HepG2 (cell line): ENCODE results near the gene TIAM1. TPM values are rescaled to one million over a fixed set of nuclear protein-coding genes. Genes with fewer than 3 reads are reported as not detected.

Experiments
- ATAC-seq: fragments of 200-7000 bp; cut with Tn5 transposase; 3 replicates; pipeline ENCODE4 v1.9.1; 2020; ENCODE audit warnings: mild to moderate bottlenecking, moderate library complexity
- BruUV-seq: library from RNA; stranded (reverse); fragments of 400-500 nt; replicated peaks from 2 replicates; lab custom pipeline; 2021; lab: Mats Ljungman, UMichigan
- CTCF ChIA-PET: fragments of 300-600 bp; formaldehyde crosslinking; extraction: SDS; loops from one replicate; lab custom pipeline; 2021; ENCODE audit warnings: low total read pairs, inconsistent platforms, low intra/inter-chr PET ratio; lab: Yijun Ruan, JAX
- POLR2A ChIA-PET: fragments of 350-600 bp; sonication (Branson Sonifier 250); formaldehyde crosslinking; loops from one replicate; lab custom pipeline; 2020; ENCODE audit warnings: antibody characterized with exemption, inconsistent platforms; lab: Yijun Ruan, JAX
- DNase-seq: peaks from one replicate; pipeline ENCODE4 v3.0.0-alpha.2; 2015; ENCODE audit warnings: low spot score
- FAIRE-seq: peaks from 3 replicates; lab custom pipeline; 2011; peaks lifted over from hg19 to GRCh38; lab: Jason Lieb, UNC
- H2AFZ ChIP-seq: one replicate; pipeline ENCODE4 v1.6.1; 2011; ENCODE audit warnings: low read length, inconsistent platforms
- H3K27ac ChIP-seq: fragments of 300-600 bp; 3 replicates; pipeline ENCODE4 v1.8.0; 2011; ENCODE audit warnings: mixed run types, mild to moderate bottlenecking, mixed read lengths, low read length, inconsistent platforms; ENCODE audit not compliant: insufficient read depth; ENCODE audit errors: extremely low read length
- H3K27me3 ChIP-seq, 2 experiments: fragments of 200-600 bp in 1 of 2; 2 replicates in 1 of 2; 3 replicates in 1 of 2; pipeline versions ENCODE4 v1.6.0 to v1.8.0; 2011; ENCODE audit warnings: low read length in 2 of 2, mild to moderate bottlenecking in 2 of 2, moderate library complexity in 2 of 2, inconsistent platforms in 1 of 2; ENCODE audit not compliant: insufficient read depth in 2 of 2, control insufficient read depth in 1 of 2
- H3K36me3 ChIP-seq, 2 experiments: fragments of 200-600 bp in 1 of 2; replicated peaks in 1 of 2; 2 replicates in 1 of 2; 3 replicates in 1 of 2; pipeline versions ENCODE4 v1.5.1 to v1.8.0; 2011; ENCODE audit warnings: low read length in 2 of 2, inconsistent platforms in 1 of 2; ENCODE audit not compliant: insufficient read depth in 2 of 2, control insufficient read depth in 1 of 2
- H3K4me1 ChIP-seq: 2 replicates; pipeline ENCODE4 v1.5.1; 2012; ENCODE audit warnings: low read length, inconsistent platforms; ENCODE audit not compliant: insufficient read depth
- H3K4me2 ChIP-seq: 2 replicates; pipeline ENCODE4 v1.6.0; 2011; ENCODE audit warnings: low read depth, low read length, inconsistent platforms
- H3K4me3 ChIP-seq, 3 experiments: fragments of 200-600 bp in 1 of 3; sonication (generic), shearing (Covaris generic) in 1 of 3; replicated peaks in 1 of 3; 2 replicates each; pipeline ENCODE4 v1.5.1; 2011 to 2016; ENCODE audit warnings: low read length in 3 of 3, inconsistent platforms in 2 of 3, low read depth in 2 of 3, mild to moderate bottlenecking in 2 of 3, control low read depth in 1 of 3, mixed read lengths in 1 of 3; ENCODE audit not compliant: insufficient read depth in 1 of 3
- H3K79me2 ChIP-seq: one replicate; pipeline ENCODE4 v1.6.1; 2011; ENCODE audit warnings: low read length, inconsistent platforms; ENCODE audit not compliant: insufficient read depth
- H3K9ac ChIP-seq: 2 replicates; pipeline ENCODE4 v1.6.0; 2011; ENCODE audit warnings: mild to moderate bottlenecking, low read depth, low read length, inconsistent platforms; ENCODE audit not compliant: insufficient read depth
- H3K9me3 ChIP-seq: 2 replicates; pipeline ENCODE4 v1.5.1; 2012; ENCODE audit warnings: mild to moderate bottlenecking, low read length
- H4K20me1 ChIP-seq: 2 replicates; pipeline ENCODE4 v1.6.0; 2011; ENCODE audit warnings: inconsistent platforms, mild to moderate bottlenecking, low read length, moderate library complexity; ENCODE audit not compliant: insufficient read depth
- DRAP1 ChIP-seq: IDR thresholded peaks from 2 replicates; pipeline ENCODE4 v1.6.1; 2016; ENCODE audit warnings: missing genetic modification reagents, missing compliant biosample characterization
- GMEB2 ChIP-seq: IDR thresholded peaks from 2 replicates; pipeline ENCODE4 v1.6.1; 2016; ENCODE audit warnings: missing biosample characterization, missing genetic modification reagents, low read depth
- IKZF5 ChIP-seq: IDR thresholded peaks from 2 replicates; pipeline ENCODE4 v1.6.1; 2018; ENCODE audit warnings: missing genetic modification reagents, mild to moderate bottlenecking, missing compliant biosample characterization
- MEIS2 ChIP-seq: sonication (generic); formaldehyde crosslinking; IDR thresholded peaks from 2 replicates; pipeline ENCODE4 v1.9.0; 2021; ENCODE audit warnings: mild to moderate bottlenecking, missing genetic modification reagents
- MTF2 ChIP-seq: sonication (generic); formaldehyde crosslinking; IDR thresholded peaks from 2 replicates; pipeline ENCODE4 v1.5.0; 2020; ENCODE audit warnings: missing genetic modification reagents, borderline replicate concordance
- PLRG1 ChIP-seq: fragments of 450-650 bp; conservative IDR thresholded peaks from 2 replicates; pipeline ENCODE4 v1.6.1; 2016
- RBFOX2 ChIP-seq: fragments of 200-400 bp; formaldehyde crosslinking; IDR thresholded peaks from 2 replicates; pipeline ENCODE4 v1.6.1; 2017; ENCODE audit warnings: low read depth, mild to moderate bottlenecking, low read length
- ZFP82 ChIP-seq: sonication (generic); formaldehyde crosslinking; IDR thresholded peaks from 2 replicates; pipeline ENCODE4 v1.5.1; 2020; ENCODE audit warnings: mild to moderate bottlenecking, missing genetic modification reagents, borderline replicate concordance
- ZNF256 ChIP-seq: sonication (generic); formaldehyde crosslinking; conservative IDR thresholded peaks from 2 replicates; pipeline ENCODE4 v1.4.0; 2020; ENCODE audit warnings: missing genetic modification reagents
- ZNF276 ChIP-seq: sonication (generic); formaldehyde crosslinking; IDR thresholded peaks from 2 replicates; pipeline ENCODE4 v1.4.0; 2020; ENCODE audit warnings: mild to moderate bottlenecking, low read depth, missing genetic modification reagents
- ZNF7 ChIP-seq: IDR thresholded peaks from 2 replicates; pipeline ENCODE4 v1.6.1; 2016; ENCODE audit warnings: missing biosample characterization, missing genetic modification reagents
- WGBS: methylation state at CpG from one replicate; pipeline ENCODE4 v1.1.6; 2017; ENCODE audit warnings: low lambda C conversion rate; 5-methylcytosine and 5-hydroxymethylcytosine counted together
- in situ Hi-C: cut with HindIII; loops from 2 replicates; pipeline ENCODE4 v1.10.0; 2017; ENCODE audit warnings: low pct_unique_long_range_greater_than_20kb; ENCODE audit not compliant: extremely low pct_ligation_motif_present
- intact Hi-C: fragments of 100-400 bp; cut with micrococcal nuclease; formaldehyde crosslinking; loops from one replicate; pipeline ENCODE4 v1.10.0; 2022; ENCODE audit not compliant: unreplicated experiment
- polyA plus RNA-seq, 8 experiments: library from polyadenylated mRNA; depleted of rRNA in 3 of 8; stranded (reverse) in 7 of 8; unstranded in 1 of 8; fragments of >200 nt; fragmentation: Illumina TruSeq in 4 of 8; extraction: Trizol in 4 of 8; gene quantifications; 2 replicates each; pipeline versions ENCODE4 v1.2.1 to v1.2.3, GENCODE V29; 2011 to 2016; ENCODE audit warnings: low read depth in 4 of 8, missing spikeins in 1 of 8, mixed read lengths in 1 of 8; ENCODE audit not compliant: insufficient read depth in 1 of 8
- total RNA-seq, 5 experiments: library from RNA; depleted of rRNA; stranded (reverse); fragments of >200 nt; fragmentation: Illumina TruSeq; extraction: Trizol; gene quantifications; 2 replicates each; pipeline ENCODE4 v1.2.3, GENCODE V29; 2016; ENCODE audit warnings: low read depth in 1 of 5

Gene TIAM1
- total and polyA plus RNA-seq, 2 of the 13 experiments (the other 11 are each of a cell fraction or from before 2014, with no cell fraction given) = 0.13 to 0.24 TPM

GRCh38 chr21:31346256-31346821 is 2.3 kb upstream of the TIAM1 start:
- no peak for FAIRE-seq
- no TSS peak for BruUV-seq
- intact Hi-C loops = loop anchor here (2.0 kb wide), 1 partner anchor 148 kb away; no protein-coding TSS in a partner anchor

GRCh38 chr21:31345136-31345535 is 1.1 kb upstream of the TIAM1 start:
- ChIA-PET CTCF (no interaction called here), POLR2A (no interaction called here)
- 7% methylated on average over 2 of the region's 2 CpGs for WGBS
- Histone ChIP-seq H3K4me3 (no peak overlapping the region), H3K27ac (no peak overlapping the region), H3K9me3 (no peaks in the 10 kb centered on the region), H3K4me1 (no peaks in the 10 kb centered on the region), H2AFZ (no peak overlapping the region), H3K79me2 (no peaks in the 10 kb centered on the region), H3K27me3 (peaks cover 0 to 20% of the 10 kb centered on the region in 2 experiments; a peak in 2 of 5 replicates), H3K36me3 (no peaks in the 10 kb centered on the region), H3K4me2 (no peak overlapping the region), H3K9ac (no peak overlapping the region), H4K20me1 (no peaks in the 10 kb centered on the region)
- in situ Hi-C loops = loop anchor here (10.0 kb wide), 1 partner anchor 240 kb away; no protein-coding TSS in a partner anchor
- DNase-seq = no peak
- intact Hi-C loops = no loop called here
- FAIRE-seq = no peak
- ATAC-seq = no peak
- no TSS peak for BruUV-seq
- no peak for TF ChIP-seq RBFOX2
- TF ChIP-seq ZFP82 = no peak
- no peak for TF ChIP-seq PLRG1
- TF ChIP-seq MTF2 = no peak
- no peak for TF ChIP-seq GMEB2 (CRISPR knock-in tag)
- TF ChIP-seq DRAP1 (CRISPR knock-in tag) = no peak
- TF ChIP-seq ZNF276 (CRISPR knock-in tag) = no peak
- no peak for TF ChIP-seq ZNF256 (CRISPR knock-in tag)
- no peak for TF ChIP-seq ZNF7

More at GRCh38 chr21:31346256-31346821, 2.3 kb upstream of the TIAM1 start:
- no peak overlapping the region for H3K9ac ChIP-seq
- ATAC-seq (no peak), DNase-seq (no peak)
- H3K79me2 ChIP-seq = no peaks in the 10 kb centered on the region
- H3K4me1 ChIP-seq = no peaks in the 10 kb centered on the region
- ChIA-PET POLR2A (no interaction called here), CTCF (no interaction called here)
- H3K36me3 ChIP-seq = no peaks in the 10 kb centered on the region
- no peaks in the 10 kb centered on the region for H3K9me3 ChIP-seq
- 37% methylated on average over 13 of the region's 14 CpGs for WGBS
- no peak overlapping the region for H3K4me3 ChIP-seq
- TF ChIP-seq MEIS2 (CRISPR knock-in tag) = no peak
- TF ChIP-seq IKZF5 = no peak
- H3K27me3 ChIP-seq = peaks cover 0 to 20% of the 10 kb centered on the region in 2 experiments; a peak in 2 of 5 replicates
- no peak overlapping the region for H3K27ac ChIP-seq
- in situ Hi-C loops = loop anchor here (10.0 kb wide), 1 partner anchor 238 kb away; no protein-coding TSS in a partner anchor
- no peak overlapping the region for H2AFZ ChIP-seq
- H4K20me1 ChIP-seq = no peaks in the 10 kb centered on the region
- H3K4me2 ChIP-seq = no peak overlapping the region
